K562 (cell line): ENCODE measurements around the gene GDF15. TPM values are rescaled to one million over a fixed set of nuclear protein-coding genes. Genes with fewer than 3 reads are reported as not detected.

ENCODE experiments used
- CBX8 ChIP-seq: fragments of 200-600 bp; sonication (generic); IDR thresholded peaks from 2 replicates; pipeline ENCODE4 v1.6.1; 2012; ENCODE audit warnings: borderline replicate concordance, mixed run types, low read depth, mild to moderate bottlenecking, moderate library complexity, mixed read lengths, low read length, control low read depth, inconsistent platforms; ENCODE audit not compliant: poor library complexity, severe bottlenecking; ENCODE audit errors: extremely low read depth
- GABPA ChIP-seq: fragments of 200-800 bp; sonication (Bioruptor generic); conservative IDR thresholded peaks from 2 replicates; pipeline ENCODE4 v1.6.1; 2016; ENCODE audit warnings: low read depth, missing genetic modification characterization, missing compliant biosample characterization
- HIVEP1 ChIP-seq: fragments of 250-450 bp; sonication (Bioruptor Pico); IDR thresholded peaks from 2 replicates; pipeline ENCODE4 v1.4.0; 2020; ENCODE audit warnings: mild to moderate bottlenecking
- HMGN3 ChIP-seq: IDR thresholded peaks from 2 replicates; pipeline ENCODE4 v1.6.1; 2011; ENCODE audit warnings: borderline replicate concordance, low read depth, mild to moderate bottlenecking, mixed read lengths, low read length; ENCODE audit not compliant: insufficient read length; ENCODE audit errors: extremely low read depth
- KAT7 ChIP-seq: sonication (generic); formaldehyde crosslinking; IDR thresholded peaks from 2 replicates; pipeline ENCODE4 v1.8.0; 2022; ENCODE audit warnings: missing genetic modification reagents, mild to moderate bottlenecking, borderline replicate concordance
- KLF1 ChIP-seq: fragments of 450-650 bp; IDR thresholded peaks from 2 replicates; pipeline ENCODE4 v1.6.1; 2016; ENCODE audit warnings: missing genetic modification characterization, missing compliant biosample characterization
- KLF13 ChIP-seq: fragments of 450-650 bp; IDR thresholded peaks from 2 replicates; pipeline ENCODE4 v1.6.1; 2016; ENCODE audit warnings: missing genetic modification characterization, low read depth, mild to moderate bottlenecking, missing compliant biosample characterization, moderate library complexity, borderline replicate concordance
- KLF16 ChIP-seq: IDR thresholded peaks from 2 replicates; pipeline ENCODE4 v1.6.1; 2016; ENCODE audit warnings: antibody characterized with exemption
- MTA3 ChIP-seq: fragments of 450-650 bp; formaldehyde crosslinking; IDR thresholded peaks from 2 replicates; pipeline ENCODE4 v1.6.1; 2017; ENCODE audit warnings: mild to moderate bottlenecking, borderline replicate concordance
- MYBL2 ChIP-seq, 2 experiments: fragments of 450-650 bp in 1 of 2; sonication (generic) in 1 of 2; formaldehyde crosslinking in 1 of 2; IDR thresholded peaks; 2 replicates each; pipeline versions ENCODE4 v1.6.1 to v1.8.1; 2017 to 2022; ENCODE audit warnings: borderline replicate concordance in 1 of 2, inconsistent platforms in 1 of 2, low read depth in 1 of 2, mild to moderate bottlenecking in 1 of 2, missing genetic modification reagents in 1 of 2, moderate library complexity in 1 of 2
- NCOA1 ChIP-seq: fragments of 450-650 bp; IDR thresholded peaks from 2 replicates; pipeline ENCODE4 v1.6.1; 2016; ENCODE audit warnings: low read depth
- PHF8 ChIP-seq: fragments of 200-600 bp; sonication (generic); IDR thresholded peaks from 2 replicates; pipeline ENCODE4 v1.6.1; 2012; ENCODE audit warnings: mixed run types, mild to moderate bottlenecking, inconsistent platforms, low read length, moderate library complexity, borderline replicate concordance
- SIN3A ChIP-seq, 2 experiments: fragments of 150-350 bp in 1 of 2; IDR thresholded peaks; 2 replicates each; pipeline ENCODE4 v1.6.1; 2011 to 2016; ENCODE audit warnings: borderline replicate concordance in 2 of 2, low read depth in 2 of 2, low read length in 2 of 2, mild to moderate bottlenecking in 2 of 2, moderate library complexity in 2 of 2; ENCODE audit not compliant: control insufficient read depth in 1 of 2
- SIN3B ChIP-seq: fragments of 450-650 bp; IDR thresholded peaks from 2 replicates; pipeline ENCODE4 v1.6.1; 2017; ENCODE audit warnings: low read depth, mild to moderate bottlenecking, moderate library complexity
- SMARCA4 ChIP-seq: fragments of 450-650 bp; IDR thresholded peaks from 2 replicates; pipeline ENCODE4 v1.6.1; 2016
- TOE1 ChIP-seq, 2 experiments: fragments of 450-650 bp in 1 of 2; sonication (generic) in 1 of 2; formaldehyde crosslinking in 1 of 2; IDR thresholded peaks; 2 replicates each; pipeline versions ENCODE4 v1.7.1 to v1.8.0; 2016 to 2022; ENCODE audit warnings: borderline replicate concordance in 2 of 2, mild to moderate bottlenecking in 2 of 2, antibody characterized with exemption in 1 of 2, inconsistent platforms in 1 of 2, low read depth in 1 of 2, missing genetic modification reagents in 1 of 2, moderate library complexity in 1 of 2
- ZNF282 ChIP-seq: sonication (generic); formaldehyde crosslinking; IDR thresholded peaks from 2 replicates; pipeline ENCODE4 v1.8.1; 2023; ENCODE audit warnings: missing genetic modification reagents
- ZNF699 ChIP-seq: fragments of 250-450 bp; sonication (Bioruptor Pico); IDR thresholded peaks from 2 replicates; pipeline ENCODE4 v1.8.0; 2021; ENCODE audit warnings: mild to moderate bottlenecking, moderate library complexity; ENCODE audit not compliant: insufficient replicate concordance
- polyA plus RNA-seq, 8 experiments: library from polyadenylated mRNA; depleted of rRNA in 4 of 8; stranded (reverse) in 5 of 8; unstranded in 3 of 8; fragments of >200 nt; fragmentation: Nextera tagmentation in 2 of 8; fragmentation: Illumina TruSeq in 1 of 8; extraction: Ambion mirVana in 2 of 8; extraction: Trizol in 1 of 8; gene quantifications; 2 replicates each; pipeline versions ENCODE4 v1.2.1 to v1.2.3, GENCODE V29; 2011 to 2014; ENCODE audit warnings: inconsistent platforms in 1 of 8, missing spikeins in 1 of 8
- total RNA-seq, 7 experiments: library from RNA; depleted of rRNA in 6 of 7; stranded (reverse); fragments of >200 nt in 6 of 7; fragmentation: Illumina TruSeq in 2 of 7; extraction: Trizol in 2 of 7; gene quantifications; 2 replicates each; pipeline versions ENCODE4 v1.2.1 to v1.2.3, GENCODE V29; 2011 to 2021; ENCODE audit warnings: low replicate concordance in 1 of 7
- TF ChIP-seq, protein P1 (sequence below): fragments of 200-800 bp; sonication (Bioruptor generic); IDR thresholded peaks from 2 replicates; pipeline ENCODE4 v1.6.1; 2017; ENCODE audit warnings: missing genetic modification characterization, missing compliant biosample characterization
- TF ChIP-seq, protein P2 (sequence below): sonication (generic); formaldehyde crosslinking; IDR thresholded peaks from 2 replicates; pipeline ENCODE4 v1.8.0; 2022; ENCODE audit warnings: missing genetic modification reagents, mild to moderate bottlenecking, moderate library complexity, borderline replicate concordance
- TF ChIP-seq, protein P3 (sequence below): fragments of 200-800 bp; sonication (Bioruptor generic); IDR thresholded peaks from 2 replicates; pipeline ENCODE4 v1.6.1; 2017; ENCODE audit warnings: missing genetic modification characterization, missing compliant biosample characterization

GDF15 gene
- total and polyA plus RNA-seq, 9 of the 15 experiments (the other 6 are each of a cell fraction or from before 2014, with no cell fraction given), result 2.3 to 82.4 (median 12.5) TPM

DNA sequence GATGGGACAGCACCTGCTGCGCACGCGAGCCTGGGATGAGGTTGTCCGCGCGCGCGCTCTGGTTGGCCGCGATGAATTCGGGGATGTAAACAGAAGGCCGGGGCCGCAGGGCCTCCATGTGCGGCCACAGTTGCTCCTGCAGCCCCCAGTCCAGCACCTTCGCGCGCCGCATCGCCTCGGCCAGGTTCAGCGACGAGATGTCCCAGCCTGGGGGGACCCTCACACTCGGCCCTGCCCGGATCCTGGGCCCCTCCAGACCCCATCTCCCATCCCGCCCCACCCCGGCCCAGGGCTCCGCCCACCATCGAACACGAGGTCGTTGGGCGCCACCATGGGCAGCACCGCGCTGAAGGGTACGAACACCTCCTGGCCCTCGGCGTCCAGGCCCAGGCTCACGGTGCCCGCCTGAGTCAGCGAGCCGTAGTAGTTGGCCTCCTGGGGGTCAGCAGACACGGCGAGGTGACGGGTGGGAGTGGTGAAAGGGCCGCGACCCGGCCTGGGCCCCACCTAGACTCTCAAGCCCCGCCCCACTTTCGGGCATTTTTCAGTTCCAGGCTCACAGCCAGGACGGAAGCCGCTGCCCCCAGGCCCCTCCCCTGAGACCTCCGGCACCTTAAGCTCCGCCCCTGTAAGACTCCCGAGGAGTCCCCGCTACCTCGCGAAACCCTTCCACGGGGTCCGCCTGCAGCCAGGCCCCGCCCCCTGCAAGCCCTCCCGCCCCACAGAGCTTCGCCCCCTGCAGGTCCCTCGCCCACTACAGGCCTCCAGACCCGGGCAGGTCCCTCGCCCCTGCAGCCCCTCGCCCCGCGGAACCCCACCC lies 50.9 kb downstream of the GDF15 start (continued):
- TF ChIP-seq, protein P1, sequence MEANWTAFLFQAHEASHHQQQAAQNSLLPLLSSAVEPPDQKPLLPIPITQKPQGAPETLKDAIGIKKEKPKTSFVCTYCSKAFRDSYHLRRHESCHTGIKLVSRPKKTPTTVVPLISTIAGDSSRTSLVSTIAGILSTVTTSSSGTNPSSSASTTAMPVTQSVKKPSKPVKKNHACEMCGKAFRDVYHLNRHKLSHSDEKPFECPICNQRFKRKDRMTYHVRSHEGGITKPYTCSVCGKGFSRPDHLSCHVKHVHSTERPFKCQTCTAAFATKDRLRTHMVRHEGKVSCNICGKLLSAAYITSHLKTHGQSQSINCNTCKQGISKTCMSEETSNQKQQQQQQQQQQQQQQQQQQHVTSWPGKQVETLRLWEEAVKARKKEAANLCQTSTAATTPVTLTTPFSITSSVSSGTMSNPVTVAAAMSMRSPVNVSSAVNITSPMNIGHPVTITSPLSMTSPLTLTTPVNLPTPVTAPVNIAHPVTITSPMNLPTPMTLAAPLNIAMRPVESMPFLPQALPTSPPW, result peak; percentile 88
- TF ChIP-seq NCOA1, result no peak
- TF ChIP-seq GABPA (tag), result peak; percentile 48; the same call in 1 of the 2 replicates
- TF ChIP-seq SIN3B, result peak; percentile 59; the same call in 1 of the 2 replicates
- TF ChIP-seq CBX8, result no peak
- peak; percentile 39; the same call in 1 of the 2 replicates for TF ChIP-seq MTA3
- TF ChIP-seq ZNF282 (CRISPR knock-in tag), result no peak
- TF ChIP-seq, protein P2, sequence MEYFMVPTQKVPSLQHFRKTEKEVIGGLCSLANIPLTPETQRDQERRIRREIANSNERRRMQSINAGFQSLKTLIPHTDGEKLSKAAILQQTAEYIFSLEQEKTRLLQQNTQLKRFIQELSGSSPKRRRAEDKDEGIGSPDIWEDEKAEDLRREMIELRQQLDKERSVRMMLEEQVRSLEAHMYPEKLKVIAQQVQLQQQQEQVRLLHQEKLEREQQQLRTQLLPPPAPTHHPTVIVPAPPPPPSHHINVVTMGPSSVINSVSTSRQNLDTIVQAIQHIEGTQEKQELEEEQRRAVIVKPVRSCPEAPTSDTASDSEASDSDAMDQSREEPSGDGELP, result 0 out of 2 replicates have a peak, but pooled peaks have one; percentile 20
- TF ChIP-seq KLF16, result no peak
- TF ChIP-seq, protein P3, sequence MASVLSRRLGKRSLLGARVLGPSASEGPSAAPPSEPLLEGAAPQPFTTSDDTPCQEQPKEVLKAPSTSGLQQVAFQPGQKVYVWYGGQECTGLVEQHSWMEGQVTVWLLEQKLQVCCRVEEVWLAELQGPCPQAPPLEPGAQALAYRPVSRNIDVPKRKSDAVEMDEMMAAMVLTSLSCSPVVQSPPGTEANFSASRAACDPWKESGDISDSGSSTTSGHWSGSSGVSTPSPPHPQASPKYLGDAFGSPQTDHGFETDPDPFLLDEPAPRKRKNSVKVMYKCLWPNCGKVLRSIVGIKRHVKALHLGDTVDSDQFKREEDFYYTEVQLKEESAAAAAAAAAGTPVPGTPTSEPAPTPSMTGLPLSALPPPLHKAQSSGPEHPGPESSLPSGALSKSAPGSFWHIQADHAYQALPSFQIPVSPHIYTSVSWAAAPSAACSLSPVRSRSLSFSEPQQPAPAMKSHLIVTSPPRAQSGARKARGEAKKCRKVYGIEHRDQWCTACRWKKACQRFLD (CRISPR knock-in tag), result peak; percentile 56; the same call in 1 of the 2 replicates
- no peak for TF ChIP-seq SMARCA4
- no peak for TF ChIP-seq HIVEP1 (CRISPR knock-in tag)
- TF ChIP-seq MYBL2 (IDR thresholded peaks at IDR 0.05; ENCODE audit: low read depth), result no peak
- no peak for TF ChIP-seq MYBL2 (CRISPR knock-in tag; IDR thresholded peaks at IDR 0.05; ENCODE audit: borderline replicate concordance)
- peak; percentile 68 for TF ChIP-seq HMGN3
- no peak for TF ChIP-seq KLF1 (tag)
- TF ChIP-seq SIN3A (IDR thresholded peaks at IDR 0.05; ENCODE audit: borderline replicate concordance in 2 of 2, control insufficient read depth in 1 of 2, low read depth in 2 of 2, low read length in 2 of 2), result peak; percentile 50 to 75; a peak in 3 of 4 replicates
- peak; percentile 81; the same call in 1 of the 2 replicates for TF ChIP-seq KLF13 (tag)
- TF ChIP-seq ZNF699 (CRISPR knock-in tag), result no peak
- peak; percentile 21; the same call in 1 of the 2 replicates for TF ChIP-seq PHF8
- TF ChIP-seq TOE1 (IDR thresholded peaks at IDR 0.05; ENCODE audit: borderline replicate concordance), result peak; percentile 23; the same call in 1 of the 2 replicates
- no peak for TF ChIP-seq TOE1 (CRISPR knock-in tag; IDR thresholded peaks at IDR 0.05; ENCODE audit: borderline replicate concordance, low read depth)
- TF ChIP-seq KAT7 (CRISPR knock-in tag), result peak; percentile 84; the same call in 1 of the 2 replicates
